NCI-H1417 treated with DMSO at 0.1 percent for 48 hours (cell line): ENCODE results near the gene FLCN.
"Not testable (repeated sequence)": the region's sequence is repeated elsewhere in the genome, so short reads cannot be mapped to it uniquely, and the experiment has no call there.

Source experiments
- DNase-seq: peaks from one replicate; lab custom pipeline; 2025; lab: John Stamatoyannopoulos, UW

FLCN gene

DNA sequence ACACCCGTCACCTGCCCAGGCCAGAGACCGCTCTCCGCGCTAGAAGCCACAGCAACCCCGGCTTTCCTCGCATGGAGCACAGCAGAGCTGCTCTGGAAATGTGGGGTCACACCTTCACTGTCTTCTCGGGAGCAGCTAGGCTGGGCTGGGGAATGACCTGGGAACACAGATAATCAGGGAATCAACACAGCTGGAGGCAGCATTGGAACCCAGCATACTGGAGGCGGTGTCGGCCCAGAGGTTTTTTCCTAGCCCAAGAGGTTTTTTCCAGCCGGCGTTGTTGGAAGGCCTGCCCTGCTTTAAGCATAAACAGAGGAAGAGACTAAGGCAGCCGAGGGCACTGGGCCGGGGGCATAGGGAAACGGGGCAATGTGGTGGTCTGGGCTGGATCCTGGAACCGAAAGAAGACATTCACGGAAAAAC lies 30.0 kb downstream of the FLCN start:
- no peak for DNase-seq

- peak; percentile 58 for DNase-seq
These were observed 30.6 kb downstream of the FLCN start, which contains the start of gene PLD6 for GRCh38 chr17:17206124-17206912. PLD6 (minus strand) TSS chr17:17206333; CDS start chr17:17206286, 47 bp downstream.

DNA sequence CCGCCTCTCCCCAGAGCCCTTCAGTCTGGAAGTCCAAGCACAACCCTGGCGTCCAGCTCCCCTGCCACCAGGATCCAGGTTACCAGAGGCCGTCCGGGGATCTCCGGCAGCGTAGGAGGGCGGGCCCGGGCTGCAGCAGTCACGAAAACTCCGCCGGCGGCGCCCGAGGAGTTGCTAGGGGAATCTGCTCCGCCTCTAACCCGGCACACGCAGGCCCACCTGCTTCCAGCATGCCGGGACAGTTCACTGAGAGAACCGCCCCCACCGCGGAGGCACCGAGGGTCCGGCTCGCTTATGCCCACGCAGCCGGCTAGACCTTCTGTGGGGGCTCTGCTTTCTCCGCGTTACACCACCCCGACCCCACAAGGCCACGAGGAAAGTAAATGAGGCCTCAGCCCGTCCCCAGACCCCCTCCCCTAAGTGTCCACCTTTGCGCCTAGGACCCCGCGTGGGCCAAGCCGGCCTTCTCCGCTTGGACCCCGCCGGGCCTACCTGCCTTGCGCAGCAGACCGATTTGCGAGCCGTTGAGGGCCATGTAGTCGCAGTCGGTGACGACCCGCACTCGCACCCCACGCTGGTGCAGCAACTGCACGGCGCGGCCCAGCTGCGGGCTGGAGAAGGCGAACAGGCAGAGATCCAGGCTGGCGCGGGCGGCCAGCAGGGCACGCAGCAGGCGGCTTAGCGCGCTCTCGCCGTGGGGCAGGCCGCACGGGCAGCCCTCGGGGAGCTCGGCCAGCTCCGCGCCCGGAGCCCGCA lies 31.4 kb downstream of the FLCN start:
- DNase-seq: no peak

DNA sequence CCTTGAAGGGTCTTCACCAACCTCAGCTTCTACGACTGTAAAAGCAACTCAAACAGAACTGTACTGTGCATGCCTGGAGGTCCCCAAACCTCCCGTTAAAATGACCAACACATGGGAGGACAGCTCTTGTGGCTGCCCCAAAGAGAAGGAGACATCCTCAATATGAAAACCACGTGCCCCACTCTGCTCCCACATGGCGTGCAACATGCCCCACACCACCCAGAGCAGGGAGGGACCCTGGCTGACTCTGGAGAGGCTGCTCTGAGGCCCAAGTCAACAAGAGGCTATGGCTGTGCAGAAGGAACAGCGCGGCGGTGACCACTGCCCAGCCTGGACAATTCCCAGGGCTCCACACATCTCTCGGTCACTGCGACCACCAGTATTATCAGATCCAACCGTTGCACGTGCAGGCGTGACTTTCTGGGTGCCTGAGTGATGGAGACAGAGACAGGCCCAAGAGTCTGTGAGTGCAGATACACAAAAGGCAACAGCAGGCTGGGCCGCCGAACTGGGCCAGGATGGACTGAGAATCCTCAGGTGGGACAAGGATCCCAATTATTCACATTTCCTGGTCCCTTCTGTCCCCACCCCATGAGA lies 32.2 kb downstream of the FLCN start:
- no peak for DNase-seq

- no peak for DNase-seq
These were observed 32.9 kb downstream of the FLCN start for GRCh38 chr17:17204041-17204591.

DNA sequence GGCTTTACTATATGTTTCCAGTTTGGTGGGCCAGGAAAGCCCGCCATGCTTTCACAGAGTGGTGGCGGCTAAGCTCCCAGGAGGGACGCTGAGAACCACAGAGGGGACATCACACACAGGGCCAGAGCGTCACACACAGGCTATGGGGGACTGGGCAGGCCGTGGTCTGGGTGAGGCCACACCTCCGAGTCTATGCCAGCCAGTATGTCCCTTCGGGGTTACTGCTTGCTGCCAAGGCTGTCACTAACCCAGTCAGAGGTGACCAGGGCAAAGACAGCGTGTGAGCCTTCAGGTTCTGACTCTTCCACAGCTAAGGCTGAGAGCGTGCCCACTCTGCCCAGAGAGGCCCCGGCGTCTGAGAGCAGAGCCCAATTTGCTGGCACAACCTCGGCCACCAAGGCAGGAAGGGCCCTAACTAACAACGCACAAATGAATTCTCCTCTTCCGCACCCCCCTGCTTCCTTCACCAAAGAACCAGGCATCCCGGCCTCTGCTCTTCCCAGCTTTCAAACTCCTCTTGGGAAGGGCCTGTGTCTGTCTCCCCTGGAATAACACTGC lies 33.7 kb downstream of the FLCN start:
- no peak for DNase-seq

DNA sequence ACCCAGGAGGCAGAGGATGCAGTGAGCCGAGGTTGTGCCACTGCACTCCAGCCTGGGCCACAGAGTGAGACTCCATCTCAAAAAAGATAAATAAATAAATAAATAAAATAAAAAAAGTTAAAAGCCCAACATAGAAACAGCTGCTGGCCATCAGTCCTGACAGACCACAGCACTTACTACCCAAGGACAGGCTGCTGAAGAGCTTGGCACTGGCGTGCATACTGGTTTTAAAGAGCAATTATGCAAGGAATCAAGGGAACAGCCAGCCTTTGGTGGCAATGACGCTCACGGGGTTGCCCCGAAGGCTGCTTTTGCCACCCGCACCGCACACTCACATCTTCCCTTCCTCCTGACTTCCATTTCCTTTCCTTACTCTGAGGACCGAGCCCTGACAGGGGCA lies 35.1 kb downstream of the FLCN start:
- DNase-seq: no peak

DNA sequence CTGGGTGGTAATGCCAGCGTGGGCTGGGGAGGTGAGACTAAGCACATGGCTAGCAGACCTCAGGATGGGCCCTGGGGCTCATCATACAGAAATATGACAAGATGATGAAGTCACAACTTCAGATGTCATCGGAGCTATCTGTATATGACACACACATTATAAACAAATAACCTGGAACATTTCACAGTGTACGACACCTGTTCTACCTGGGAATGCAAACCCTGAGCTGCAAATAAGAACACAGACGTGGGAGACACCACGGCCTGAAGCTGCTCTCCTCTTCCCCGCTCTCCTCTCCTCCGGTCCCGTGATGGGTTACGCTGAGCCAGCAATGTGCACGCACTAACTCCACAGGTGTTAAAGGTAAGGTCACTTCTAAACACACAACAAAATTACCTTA lies 35.7 kb downstream of the FLCN start:
- no peak for DNase-seq

DNA sequence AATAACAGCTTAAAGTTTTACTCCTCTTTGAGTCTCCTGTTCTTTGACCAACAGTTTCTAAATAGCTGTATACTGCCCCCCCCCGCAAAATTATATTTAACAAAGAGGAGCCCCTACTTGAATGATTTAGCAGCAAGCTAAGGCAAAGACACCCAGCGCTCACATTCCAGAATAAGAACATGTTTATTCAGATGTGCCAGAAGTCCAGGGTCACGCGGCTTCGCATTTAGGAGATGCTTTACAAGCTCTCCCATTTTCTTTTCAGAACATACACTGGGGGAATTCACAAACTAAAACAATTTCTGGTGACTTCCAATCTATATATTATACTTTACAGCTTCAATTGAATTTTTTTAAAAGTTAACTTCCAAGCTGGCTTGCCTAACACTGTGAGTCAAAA lies 36.1 kb downstream of the FLCN start:
- no peak for DNase-seq

DNA sequence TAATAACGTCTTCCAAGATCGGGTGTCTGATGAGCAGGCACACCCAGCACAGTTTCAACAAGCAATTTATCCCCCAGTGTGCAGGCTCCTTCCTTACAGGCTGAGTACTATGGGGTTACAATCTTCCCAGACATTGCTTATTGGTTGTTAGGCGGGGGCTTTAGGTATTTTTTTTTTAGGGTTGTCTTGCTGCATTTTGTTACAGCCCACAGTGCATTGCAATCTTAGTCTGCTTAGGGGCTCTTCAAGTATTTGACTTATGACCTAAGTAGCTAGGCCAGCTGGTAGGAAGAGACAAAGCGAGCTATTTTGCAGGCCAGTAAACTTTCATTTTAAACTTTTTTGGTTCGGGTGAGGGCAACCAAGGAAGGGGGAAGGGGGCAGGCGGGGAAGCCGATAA lies 36.7 kb downstream of the FLCN start:
- DNase-seq: no peak

- no peak for DNase-seq
These were observed 38.7 kb downstream of the FLCN start for GRCh38 chr17:17198281-17198680.

DNA sequence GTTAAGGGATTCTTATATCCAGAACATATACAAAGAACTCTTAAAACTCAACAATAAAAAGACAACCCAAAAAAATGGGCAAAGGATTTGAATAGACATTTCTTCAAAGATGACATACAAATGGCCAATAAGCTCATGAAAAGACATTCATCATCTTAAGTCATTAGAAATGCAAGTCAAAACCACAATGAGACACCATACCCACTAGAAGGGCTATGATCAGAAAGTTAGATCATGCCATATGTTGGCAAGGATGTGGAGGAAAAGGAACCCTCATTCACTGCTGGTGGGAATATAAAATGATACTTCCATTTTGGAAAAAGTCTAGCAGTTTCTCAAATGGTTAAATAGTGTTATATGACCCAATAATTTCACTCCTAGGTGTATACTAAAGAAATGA lies 40.2 kb downstream of the FLCN start:
- no peak for DNase-seq

GRCh38 chr17:17195466-17195865 lies 41.5 kb downstream of the FLCN start:
- not testable (repeated sequence) for DNase-seq

GRCh38 chr17:17191961-17192381 lies 45.0 kb downstream of the FLCN start:
- DNase-seq: no peak

- no peak for DNase-seq
These were observed 45.6 kb downstream of the FLCN start for GRCh38 chr17:17191346-17191792.

- no peak for DNase-seq
These were observed 46.8 kb downstream of the FLCN start for GRCh38 chr17:17190188-17190587.

DNA sequence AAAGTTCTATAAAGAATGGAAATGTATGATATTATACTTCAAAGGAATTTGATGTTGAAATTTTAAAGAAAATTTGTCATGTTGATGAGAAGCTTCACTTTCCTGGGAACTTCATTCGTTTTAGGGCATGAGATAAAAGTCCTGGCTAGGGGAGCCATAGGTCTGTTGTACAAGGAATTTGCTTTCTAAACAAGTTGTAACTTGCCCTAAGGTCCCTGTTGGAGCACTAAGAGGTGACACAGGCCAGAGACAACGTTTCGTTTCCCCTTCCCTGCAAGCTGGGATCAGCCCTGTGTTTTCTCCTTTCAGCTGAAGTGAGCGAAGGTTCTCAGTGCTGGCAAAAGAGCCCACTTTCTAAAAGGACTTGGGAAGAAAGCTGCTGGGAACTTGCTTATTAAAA lies 47.4 kb downstream of the FLCN start:
- no peak for DNase-seq

DNA sequence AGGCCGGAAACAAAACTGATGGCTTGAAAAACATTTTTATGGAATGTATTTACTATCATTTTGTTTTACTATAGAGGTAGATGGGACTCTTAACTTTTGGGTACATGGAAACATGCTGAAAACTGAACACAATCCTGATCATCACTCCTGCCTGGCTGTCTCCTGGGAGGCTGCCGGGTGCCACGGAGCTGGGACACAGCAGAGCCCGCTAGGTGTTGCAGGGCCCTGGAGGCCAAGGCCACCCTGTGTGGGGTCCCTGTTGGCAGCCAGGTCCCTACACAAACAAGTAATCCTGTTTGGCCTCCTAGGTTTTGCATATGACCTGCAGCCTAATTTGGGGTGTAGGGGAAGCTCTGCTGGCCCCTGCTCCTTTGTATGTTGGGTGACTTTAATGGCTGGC lies 48.4 kb downstream of the FLCN start:
- DNase-seq: no peak

DNA sequence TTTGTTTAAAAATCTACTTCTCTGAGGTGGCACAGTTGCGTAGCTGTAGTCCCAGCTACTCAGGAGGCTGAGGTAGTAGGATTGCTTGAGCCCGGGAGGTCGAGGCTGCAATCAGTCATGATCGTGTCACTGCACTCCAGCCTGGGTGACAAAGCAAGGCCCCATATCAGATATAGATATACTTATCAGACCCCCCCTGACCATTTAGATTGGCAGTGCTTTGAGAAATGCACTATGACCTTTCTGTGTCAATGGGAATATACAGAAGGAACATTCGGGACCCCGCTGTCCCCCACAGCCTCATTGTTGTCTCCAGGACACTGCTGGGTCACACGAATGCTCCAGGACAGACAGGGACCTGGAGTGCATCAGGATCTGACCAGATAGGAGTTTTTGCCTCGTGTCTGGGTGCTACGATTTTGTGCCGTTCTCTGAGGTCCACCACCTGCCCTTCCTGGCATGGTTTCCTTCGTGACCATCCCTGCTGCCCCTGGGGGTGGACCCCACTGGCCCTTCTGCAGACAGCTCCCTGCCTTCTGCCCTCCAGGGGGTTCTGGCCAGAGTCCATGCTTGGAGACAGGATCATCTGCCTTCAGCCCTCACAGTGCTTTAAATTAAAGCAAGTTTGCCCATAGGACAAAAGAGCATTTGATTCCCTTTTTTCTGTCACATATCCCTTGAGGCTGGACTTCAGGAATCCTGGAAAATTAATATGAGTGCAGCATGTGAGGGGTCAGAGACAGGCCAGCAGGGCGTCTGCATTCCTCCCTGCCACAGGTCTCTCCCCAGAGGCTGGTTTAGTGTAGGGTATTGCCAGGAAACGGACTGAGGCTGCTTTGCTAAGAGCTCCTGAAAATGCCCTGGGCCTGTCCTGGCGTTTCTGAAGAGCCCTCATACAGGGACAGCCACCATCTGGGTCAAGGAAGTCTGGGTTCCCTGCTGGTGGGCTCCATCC lies 50.1 kb downstream of the FLCN start:
- no peak for DNase-seq

GRCh38 chr17:17186051-17186450 lies 50.9 kb downstream of the FLCN start:
- no peak for DNase-seq
